HG03066 (cell line): Measurements from ENCODE around the gene MRPS2.
"Not testable (repeated sequence)": the region's sequence is repeated elsewhere in the genome, so short reads cannot be mapped to it uniquely, and the experiment has no call there.

Experiments
- ATAC-seq: cut with Tn5 transposase; IDR thresholded peaks from one replicate; pipeline ENCODE4 v1.9.1; 2021; ENCODE audit warnings: low read depth; ENCODE audit not compliant: unreplicated experiment

The MRPS2 gene

GRCh38 chr9:135526730-135527571 is 26.5 kb downstream of the MRPS2 start:
- no peak for ATAC-seq

GRCh38 chr9:135528842-135529435 is 28.5 kb downstream of the MRPS2 start:
- ATAC-seq, result not testable (repeated sequence)

GRCh38 chr9:135530146-135530545 is 29.7 kb downstream of the MRPS2 start:
- ATAC-seq, result no peak

- no peak for ATAC-seq
Measured at GRCh38 chr9:135531096-135531495, 30.6 kb downstream of the MRPS2 start.

GRCh38 chr9:135533113-135533512 is 32.6 kb downstream of the MRPS2 start:
- ATAC-seq, result no peak

GRCh38 chr9:135533674-135534073 is 33.2 kb downstream of the MRPS2 start:
- no peak for ATAC-seq

GRCh38 chr9:135534192-135534711 is 33.8 kb downstream of the MRPS2 start:
- ATAC-seq, result not testable (repeated sequence)

- not testable (repeated sequence) for ATAC-seq
Measured at GRCh38 chr9:135534826-135535225, 34.3 kb downstream of the MRPS2 start.

GRCh38 chr9:135535631-135536030 is 35.1 kb downstream of the MRPS2 start:
- ATAC-seq, result not testable (repeated sequence)

- ATAC-seq, result no peak
Measured at GRCh38 chr9:135536216-135536615, 35.7 kb downstream of the MRPS2 start.

GRCh38 chr9:135543262-135543894 is 42.9 kb downstream of the MRPS2 start:
- ATAC-seq, result not testable (repeated sequence)

GRCh38 chr9:135544981-135545635 is 44.6 kb downstream of the MRPS2 start:
- ATAC-seq, result no peak

GRCh38 chr9:135545646-135546176 is 45.2 kb downstream of the MRPS2 start, which contains the start of gene OBP2A:
OBP2A (plus strand) TSS chr9:135546126; CDS start chr9:135546181, 55 bp downstream.
- ATAC-seq, result not testable (repeated sequence)

GRCh38 chr9:135546792-135547617 is 46.5 kb downstream of the MRPS2 start:
- ATAC-seq, result not testable (repeated sequence)

- ATAC-seq, result no peak
Measured at GRCh38 chr9:135547756-135548736, 47.6 kb downstream of the MRPS2 start.

- ATAC-seq, result not testable (repeated sequence)
Measured at GRCh38 chr9:135549478-135550343, 49.2 kb downstream of the MRPS2 start.

GRCh38 chr9:135550344-135550918 is 49.9 kb downstream of the MRPS2 start:
- no peak for ATAC-seq
